Keratinocyte (primary cell): ENCODE measurements around the gene MT1E. TPM values are rescaled to one million over a fixed set of nuclear protein-coding genes. Genes with fewer than 3 reads are reported as not detected.

Experiments used
- DNase-seq: peaks from one replicate; pipeline ENCODE4 v3.0.0-alpha.2; 2011; ENCODE audit warnings: low read depth, missing footprints, low spot score
- FAIRE-seq: peaks from 2 replicates; lab custom pipeline; 2011; peaks lifted over from hg19 to GRCh38; lab: Jason Lieb, UNC
- H2AFZ ChIP-seq: 2 replicates; pipeline ENCODE4 v1.6.0; 2012; ENCODE audit warnings: low read length, control low read depth, inconsistent platforms; ENCODE audit not compliant: control insufficient read depth
- H3K27ac ChIP-seq: 2 replicates; pipeline ENCODE4 v1.5.1; 2011; ENCODE audit warnings: low read length; ENCODE audit not compliant: control insufficient read depth, insufficient read depth
- H3K27me3 ChIP-seq: 3 replicates; pipeline ENCODE4 v1.6.0; 2011; ENCODE audit warnings: low read length; ENCODE audit not compliant: control insufficient read depth, insufficient read depth; ENCODE audit errors: extremely low read depth
- H3K36me3 ChIP-seq, 2 experiments: 2 replicates in 1 of 2; 3 replicates in 1 of 2; pipeline ENCODE4 v1.5.1; 2011; ENCODE audit warnings: low read length in 2 of 2, mild to moderate bottlenecking in 1 of 2; ENCODE audit not compliant: control insufficient read depth in 2 of 2, insufficient read depth in 2 of 2; ENCODE audit errors: extremely low read depth in 1 of 2
- H3K4me1 ChIP-seq: 3 replicates; pipeline ENCODE4 v1.5.1; 2011; ENCODE audit warnings: low read length; ENCODE audit not compliant: control insufficient read depth, insufficient read depth; ENCODE audit errors: extremely low read depth
- H3K4me2 ChIP-seq: 3 replicates; pipeline ENCODE4 v1.6.0; 2011; ENCODE audit warnings: low read depth, low read length; ENCODE audit not compliant: control insufficient read depth, insufficient read depth; ENCODE audit errors: extremely low read depth
- H3K4me3 ChIP-seq, 3 experiments: fragments of 200-600 bp in 1 of 3; sonication (generic) in 1 of 3; 2 replicates in 2 of 3; 3 replicates in 1 of 3; pipeline ENCODE4 v1.5.1; 2011 to 2016; ENCODE audit warnings: low read length in 3 of 3, mild to moderate bottlenecking in 3 of 3, control low read depth in 2 of 3, inconsistent platforms in 1 of 3, low read depth in 1 of 3, mixed read lengths in 1 of 3, mixed run types in 1 of 3, moderate library complexity in 1 of 3; ENCODE audit not compliant: control insufficient read depth in 2 of 3, insufficient read depth in 2 of 3; ENCODE audit errors: extremely low read depth in 1 of 3
- H3K79me2 ChIP-seq: 2 replicates; pipeline ENCODE4 v1.6.0; 2012; ENCODE audit warnings: low read length; ENCODE audit not compliant: control insufficient read depth, insufficient read depth
- H3K9ac ChIP-seq: 3 replicates; pipeline ENCODE4 v1.6.0; 2011; ENCODE audit warnings: low read length; ENCODE audit not compliant: control insufficient read depth, insufficient read depth; ENCODE audit errors: extremely low read depth
- H3K9me1 ChIP-seq: 3 replicates; pipeline ENCODE4 v1.6.0; 2011; ENCODE audit warnings: low read length; ENCODE audit not compliant: control insufficient read depth, insufficient read depth; ENCODE audit errors: extremely low read depth
- H3K9me3 ChIP-seq: 2 replicates; pipeline ENCODE4 v1.5.1; 2012; ENCODE audit warnings: low read depth, low read length; ENCODE audit not compliant: control insufficient read depth
- H4K20me1 ChIP-seq: 3 replicates; pipeline ENCODE4 v1.6.0; 2011; ENCODE audit warnings: low read length; ENCODE audit not compliant: control insufficient read depth, insufficient read depth; ENCODE audit errors: extremely low read depth
- EZH2 ChIP-seq: IDR thresholded peaks from one replicate; pipeline ENCODE4 v1.6.1; 2012; ENCODE audit warnings: inconsistent platforms, mild to moderate bottlenecking, low read length, moderate library complexity
- dilution Hi-C: fragments of 300-500 bp; cut with MboI; formaldehyde crosslinking; loops from one replicate; pipeline ENCODE4 v1.7.0; 2020; ENCODE audit warnings: low sequenced_read_pairs; ENCODE audit not compliant: extremely low pct_ligation_motif_present
- polyA plus RNA-seq, 5 experiments: library from polyadenylated mRNA; depleted of rRNA in 3 of 5; stranded (reverse) in 3 of 5; stranded (forward) in 1 of 5; unstranded in 1 of 5; fragments of >200 nt; gene quantifications; 1 replicate in 1 of 5; 2 replicates in 3 of 5; 3 replicates in 1 of 5; pipeline versions ENCODE4 v1.2.1 to v1.2.3, GENCODE V29; 2011 to 2012; ENCODE audit warnings: missing spikeins in 2 of 5, low read depth in 1 of 5, low replicate concordance in 1 of 5
- TF ChIP-seq, protein P1 (sequence below), 3 experiments: IDR thresholded peaks in 1 of 3; conservative IDR thresholded peaks in 1 of 3; optimal IDR thresholded peaks in 1 of 3; 2 replicates in 2 of 3; 3 replicates in 1 of 3; pipeline versions ENCODE3 to v1.5.1; 2011; ENCODE audit warnings: low read length in 3 of 3, mild to moderate bottlenecking in 3 of 3, moderate library complexity in 2 of 3, control low read depth in 1 of 3, inconsistent platforms in 1 of 3; ENCODE audit not compliant: insufficient read depth in 2 of 3; ENCODE audit errors: extremely low read depth in 1 of 3

The MT1E gene
- polyA plus RNA-seq, 1 donor (not counting 4 experiments of a cell fraction or from before 2014, with no cell fraction given): 394 TPM

DNA sequence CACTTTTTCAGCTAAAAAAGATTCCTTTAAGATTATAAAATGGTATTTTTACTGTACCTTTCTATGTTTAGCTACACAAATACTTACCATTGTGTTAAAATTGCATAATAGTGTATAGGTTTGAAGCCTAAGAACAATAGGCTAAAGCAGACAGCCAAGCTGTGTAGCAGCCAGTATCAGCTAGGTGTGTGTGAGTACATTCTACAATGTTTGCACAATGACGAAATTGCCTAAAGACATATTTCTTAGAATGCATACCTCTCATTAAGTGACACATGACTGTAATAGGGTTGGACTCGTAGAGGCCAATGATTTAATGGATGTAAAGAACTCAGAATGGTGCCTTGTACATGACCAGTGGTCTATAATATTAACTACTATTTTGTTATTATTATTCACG lies 24.2 kb downstream of the MT1E start:
- H4K20me1 ChIP-seq: no peaks in the 10 kb centered on the region
- H3K9me3 ChIP-seq: no peaks in the 10 kb centered on the region

DNA sequence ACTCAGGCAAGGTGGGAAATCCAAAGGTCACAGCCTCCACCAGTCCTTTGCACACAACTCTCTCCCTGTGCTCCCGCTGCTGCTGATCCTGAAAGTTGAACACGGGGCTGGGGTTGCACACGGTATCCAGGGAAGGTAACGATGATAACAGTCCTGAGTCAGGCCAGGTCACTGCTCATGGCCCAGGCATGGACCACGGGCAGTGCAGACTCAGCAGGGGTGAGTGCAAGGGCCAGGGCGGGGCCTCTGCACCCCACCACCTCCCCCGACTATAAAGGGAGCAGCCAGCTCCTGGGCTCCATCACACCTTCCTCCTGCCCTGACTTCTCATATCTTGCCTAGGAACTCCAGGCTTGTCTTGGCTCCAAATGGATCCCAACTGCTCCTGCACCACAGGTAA lies 26.0 kb downstream of the MT1E start, which contains the start of gene MT1B:
MT1B (plus strand) TSS at position 301 of the 400 bp plus-strand sequence; CDS start at position 369, 68 bp downstream.
- dilution Hi-C loops: no loop called here
- no peak for FAIRE-seq
- Histone ChIP-seq H3K9ac (no peak within 1 kb of the TSS), H3K4me3 (no peak within 1 kb of the TSS), H3K27me3 (peaks cover 5% of the 10 kb centered on the region), H4K20me1 (no peaks in the 10 kb centered on the region), H3K9me3 (no peaks in the 10 kb centered on the region), H3K4me1 (peaks cover 14% of the 10 kb centered on the region), H3K79me2 (no peaks in the 10 kb centered on the region), H3K9me1 (no peaks in the 10 kb centered on the region), H3K27ac (no peak within 1 kb of the TSS), H3K4me2 (no peak within 1 kb of the TSS), H3K36me3 (no peaks in the 10 kb centered on the region), H2AFZ (no peak within 1 kb of the TSS)
- no peak for DNase-seq
- no peak for TF ChIP-seq EZH2
- TF ChIP-seq, protein P1, sequence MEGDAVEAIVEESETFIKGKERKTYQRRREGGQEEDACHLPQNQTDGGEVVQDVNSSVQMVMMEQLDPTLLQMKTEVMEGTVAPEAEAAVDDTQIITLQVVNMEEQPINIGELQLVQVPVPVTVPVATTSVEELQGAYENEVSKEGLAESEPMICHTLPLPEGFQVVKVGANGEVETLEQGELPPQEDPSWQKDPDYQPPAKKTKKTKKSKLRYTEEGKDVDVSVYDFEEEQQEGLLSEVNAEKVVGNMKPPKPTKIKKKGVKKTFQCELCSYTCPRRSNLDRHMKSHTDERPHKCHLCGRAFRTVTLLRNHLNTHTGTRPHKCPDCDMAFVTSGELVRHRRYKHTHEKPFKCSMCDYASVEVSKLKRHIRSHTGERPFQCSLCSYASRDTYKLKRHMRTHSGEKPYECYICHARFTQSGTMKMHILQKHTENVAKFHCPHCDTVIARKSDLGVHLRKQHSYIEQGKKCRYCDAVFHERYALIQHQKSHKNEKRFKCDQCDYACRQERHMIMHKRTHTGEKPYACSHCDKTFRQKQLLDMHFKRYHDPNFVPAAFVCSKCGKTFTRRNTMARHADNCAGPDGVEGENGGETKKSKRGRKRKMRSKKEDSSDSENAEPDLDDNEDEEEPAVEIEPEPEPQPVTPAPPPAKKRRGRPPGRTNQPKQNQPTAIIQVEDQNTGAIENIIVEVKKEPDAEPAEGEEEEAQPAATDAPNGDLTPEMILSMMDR (optimal IDR thresholded peaks at IDR 0.05 in 1 of 3, IDR thresholded peaks at IDR 0.05 in 1 of 3, conservative IDR thresholded peaks at IDR 0.05 in 1 of 3; ENCODE audit: extremely low read depth in 1 of 3, insufficient read depth in 2 of 3, low read length in 3 of 3): no peak

More for the DNA sequence above, 24.2 kb downstream of the MT1E start:
- H3K9me1 ChIP-seq: no peaks in the 10 kb centered on the region
- no peaks in the 10 kb centered on the region for H3K36me3 ChIP-seq
- H3K27me3 ChIP-seq: peaks cover 5% of the 10 kb centered on the region
- no peak for TF ChIP-seq EZH2
- TF ChIP-seq, protein P1 (optimal IDR thresholded peaks at IDR 0.05 in 1 of 3, IDR thresholded peaks at IDR 0.05 in 1 of 3, conservative IDR thresholded peaks at IDR 0.05 in 1 of 3; ENCODE audit: extremely low read depth in 1 of 3, insufficient read depth in 2 of 3, low read length in 3 of 3): no peak
- FAIRE-seq (peak; percentile 84), DNase-seq (no peak)
- peaks cover 14% of the 10 kb centered on the region for H3K4me1 ChIP-seq
- no peak overlapping the region for H3K27ac ChIP-seq
- dilution Hi-C loops: no loop called here
- no peak overlapping the region for H3K4me3 ChIP-seq
- no peaks in the 10 kb centered on the region for H3K79me2 ChIP-seq
- peak overlapping the region; percentile 6 for H3K4me2 ChIP-seq
- H2AFZ ChIP-seq: no peak overlapping the region
- no peak overlapping the region for H3K9ac ChIP-seq
